Cardiac fibroblast (primary cell): Measurements from ENCODE around the gene PGAM1.

ENCODE experiments used
- DNase-seq, 2 donors: peaks; one replicate each; pipeline versions ENCODE4 v3.0.0 to v3.0.0-alpha.2; 2010; ENCODE audit warnings: low read depth in 2 of 2
- H3K4me3 ChIP-seq, 2 donors: replicated peaks in 1 of 2; 1 replicate in 1 of 2; 2 replicates in 1 of 2; pipeline ENCODE4 v1.5.1; 2011; ENCODE audit warnings: low read depth in 2 of 2, low read length in 2 of 2, mild to moderate bottlenecking in 2 of 2, moderate library complexity in 1 of 2
- TF ChIP-seq, protein P1 (sequence below): IDR thresholded peaks from one replicate; pipeline ENCODE4 v1.5.1; 2011; ENCODE audit warnings: low read depth, mild to moderate bottlenecking, low read length, inconsistent platforms

The PGAM1 gene

DNA sequence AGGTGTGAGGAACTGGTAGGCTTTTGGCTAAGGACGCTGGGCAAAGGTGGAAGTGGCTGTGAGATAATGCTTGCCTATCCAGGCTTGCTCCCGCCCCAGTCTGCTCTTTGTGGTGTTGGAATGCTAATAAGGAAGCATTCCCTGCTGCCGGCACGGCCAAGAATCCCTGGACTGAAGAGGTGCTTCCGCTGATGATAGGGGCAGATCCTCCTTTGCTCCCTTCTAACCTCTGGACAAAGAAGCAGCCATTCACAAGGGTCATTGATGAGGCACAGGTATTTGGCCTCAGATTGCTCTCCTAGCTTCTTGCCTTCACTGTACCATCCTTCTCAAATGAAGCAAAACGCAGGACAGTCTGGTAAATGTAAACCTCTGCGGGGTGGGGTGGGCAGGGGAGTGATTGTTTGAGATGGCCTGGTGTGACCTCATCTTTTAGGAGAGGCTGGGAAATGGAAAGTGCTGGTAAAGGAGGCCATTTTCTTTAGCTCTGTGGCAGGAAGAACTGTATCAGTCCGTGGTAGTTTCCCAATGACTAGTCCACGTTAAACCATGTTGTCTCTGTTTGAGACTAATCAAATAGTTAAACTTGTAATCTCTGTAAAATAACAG lies 1.7 kb downstream of the PGAM1 start:
- peak; percentile 33 to 48 for DNase-seq
- H3K4me3 ChIP-seq, result peak overlapping the region; percentile 76 to 92

DNA sequence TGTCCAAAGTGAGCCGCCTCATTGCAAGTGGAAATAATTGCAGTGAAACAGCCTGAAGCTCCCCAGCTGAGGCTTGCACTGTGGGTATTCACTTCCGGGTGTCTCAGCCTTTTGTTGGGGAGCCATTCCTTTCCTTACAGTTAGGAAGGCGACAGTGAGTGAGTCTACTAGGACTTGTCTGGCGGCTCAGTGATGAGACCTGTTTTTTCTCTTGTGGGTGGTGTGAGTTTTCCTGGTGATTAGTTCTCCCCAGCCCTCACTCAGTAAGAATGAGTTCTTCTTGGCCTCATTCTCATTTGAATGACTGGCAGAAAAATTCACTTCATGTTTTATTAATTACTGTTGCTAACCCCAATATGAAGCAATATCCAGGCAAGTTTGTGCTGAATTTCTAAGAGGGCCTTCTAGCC lies 2.6 kb downstream of the PGAM1 start:
- DNase-seq, result peak in 1 of 2 donors; percentile 44
- H3K4me3 ChIP-seq, result peak overlapping the region in 1 of 2 donors; percentile 92

More for the DNA sequence above, 1.7 kb downstream of the PGAM1 start:
- TF ChIP-seq, protein P1, sequence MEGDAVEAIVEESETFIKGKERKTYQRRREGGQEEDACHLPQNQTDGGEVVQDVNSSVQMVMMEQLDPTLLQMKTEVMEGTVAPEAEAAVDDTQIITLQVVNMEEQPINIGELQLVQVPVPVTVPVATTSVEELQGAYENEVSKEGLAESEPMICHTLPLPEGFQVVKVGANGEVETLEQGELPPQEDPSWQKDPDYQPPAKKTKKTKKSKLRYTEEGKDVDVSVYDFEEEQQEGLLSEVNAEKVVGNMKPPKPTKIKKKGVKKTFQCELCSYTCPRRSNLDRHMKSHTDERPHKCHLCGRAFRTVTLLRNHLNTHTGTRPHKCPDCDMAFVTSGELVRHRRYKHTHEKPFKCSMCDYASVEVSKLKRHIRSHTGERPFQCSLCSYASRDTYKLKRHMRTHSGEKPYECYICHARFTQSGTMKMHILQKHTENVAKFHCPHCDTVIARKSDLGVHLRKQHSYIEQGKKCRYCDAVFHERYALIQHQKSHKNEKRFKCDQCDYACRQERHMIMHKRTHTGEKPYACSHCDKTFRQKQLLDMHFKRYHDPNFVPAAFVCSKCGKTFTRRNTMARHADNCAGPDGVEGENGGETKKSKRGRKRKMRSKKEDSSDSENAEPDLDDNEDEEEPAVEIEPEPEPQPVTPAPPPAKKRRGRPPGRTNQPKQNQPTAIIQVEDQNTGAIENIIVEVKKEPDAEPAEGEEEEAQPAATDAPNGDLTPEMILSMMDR, result no peak

DNA sequence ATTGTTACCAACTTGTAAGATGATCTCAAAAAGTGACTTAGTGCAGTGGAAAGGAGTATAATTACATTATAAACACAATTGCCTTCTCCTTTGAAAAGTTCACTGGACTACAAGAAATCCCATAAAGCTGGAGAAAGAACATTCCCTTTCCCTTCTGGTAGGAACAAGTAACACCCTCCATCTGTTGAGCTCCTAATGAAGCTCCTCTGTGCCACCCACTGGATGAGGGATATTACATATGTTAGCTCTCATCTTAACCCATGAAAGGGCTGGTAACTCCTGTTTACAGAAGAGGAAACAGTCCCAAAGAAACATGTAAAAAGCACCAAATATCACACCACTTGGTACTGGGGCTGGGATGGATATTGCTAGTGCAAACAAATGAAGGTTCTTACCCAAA lies 8.1 kb downstream of the PGAM1 start:
- TF ChIP-seq, protein P1, result no peak

More for the DNA sequence above, 2.6 kb downstream of the PGAM1 start:
- TF ChIP-seq, protein P1, result no peak

DNA sequence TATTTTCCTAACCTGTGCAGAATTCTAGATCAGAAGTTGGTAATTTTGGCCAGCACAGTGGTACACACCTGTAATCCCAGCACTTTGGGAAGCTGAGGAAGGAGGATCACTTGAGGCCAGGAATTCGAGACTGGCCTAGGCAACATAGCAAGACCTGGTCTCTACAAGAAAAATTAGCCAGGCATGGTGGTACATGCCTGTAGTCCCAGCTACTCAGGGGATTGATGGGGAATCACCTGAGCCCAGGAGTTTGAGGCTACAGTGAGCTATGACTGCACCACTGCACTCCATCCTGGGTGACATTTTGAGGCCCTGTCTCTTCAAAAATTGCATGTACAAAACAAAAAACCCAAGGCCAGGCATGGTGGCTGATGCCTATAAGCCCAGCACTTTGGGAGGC lies 8.6 kb downstream of the PGAM1 start:
- TF ChIP-seq, protein P1, result no peak
- no peak for DNase-seq
- no peak overlapping the region for H3K4me3 ChIP-seq

More for the DNA sequence above, 8.1 kb downstream of the PGAM1 start:
- H3K4me3 ChIP-seq, result no peak overlapping the region
- no peak for DNase-seq

- H3K4me3 ChIP-seq, result no peak overlapping the region
- TF ChIP-seq, protein P1, result no peak
- no peak for DNase-seq
Measured at GRCh38 chr10:97435211-97435610, 9.2 kb downstream of the PGAM1 start.

DNA sequence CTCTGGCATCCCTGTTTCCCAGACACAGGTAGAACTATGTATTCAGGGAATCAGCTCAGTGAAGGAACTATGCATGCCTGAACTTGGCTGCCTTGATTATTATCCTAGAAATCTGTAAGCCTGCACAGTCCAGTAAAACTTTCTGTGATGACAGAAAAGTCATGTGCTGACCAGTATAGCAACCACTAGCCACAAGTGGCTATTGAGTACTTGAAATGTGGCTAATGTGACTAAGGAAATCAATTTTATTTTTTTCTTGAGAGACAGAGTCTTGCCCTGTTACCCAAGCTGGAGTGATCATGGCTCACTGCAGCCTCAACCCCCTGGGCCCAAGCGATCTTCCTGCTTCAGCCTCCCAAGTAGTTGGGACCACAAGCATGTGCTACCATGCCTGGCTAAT lies 16.3 kb downstream of the PGAM1 start:
- H3K4me3 ChIP-seq, result no peak overlapping the region
- TF ChIP-seq, protein P1, result no peak
- DNase-seq, result no peak

GRCh38 chr10:97444212-97444611 lies 18.2 kb downstream of the PGAM1 start:
- TF ChIP-seq, protein P1, result no peak
- no peak overlapping the region for H3K4me3 ChIP-seq
- DNase-seq, result no peak
